ENCODE results near the gene ITFG1.

ITFG1 gene

GRCh38 chr16:47460711-47461597 is at the start of gene ITFG1, which contains the start of gene PHKB:
Gene ITFG1, minus strand, starts transcription at chr16:47461063. Its CDS starts 18 bp downstream, at chr16:47461045.
Gene PHKB, plus strand, starts transcription at chr16:47461331. Its CDS starts 20 bp downstream, at chr16:47461351.
- DNase-seq: peak; percentile 88

DNA sequence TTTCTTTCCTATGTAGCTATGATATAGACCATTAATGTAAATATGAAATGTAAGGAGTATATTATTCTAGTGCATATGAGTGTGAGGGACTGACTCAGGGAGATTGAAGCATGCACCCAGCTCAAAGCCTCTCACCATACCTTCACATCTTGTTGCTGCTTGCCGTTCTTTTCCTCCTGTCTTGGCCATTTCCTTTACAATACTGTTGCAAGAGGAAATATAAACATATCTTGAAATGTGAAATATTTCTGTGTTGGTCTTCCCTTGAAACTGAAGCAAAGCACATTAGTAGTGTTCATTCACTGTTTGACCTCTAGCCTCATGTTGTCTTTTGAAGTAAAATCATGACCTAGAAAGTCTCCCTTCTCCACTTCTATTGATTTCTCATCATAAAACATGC is 46.8 kb upstream of the ITFG1 start:
- DNase-seq: no peak

DNA sequence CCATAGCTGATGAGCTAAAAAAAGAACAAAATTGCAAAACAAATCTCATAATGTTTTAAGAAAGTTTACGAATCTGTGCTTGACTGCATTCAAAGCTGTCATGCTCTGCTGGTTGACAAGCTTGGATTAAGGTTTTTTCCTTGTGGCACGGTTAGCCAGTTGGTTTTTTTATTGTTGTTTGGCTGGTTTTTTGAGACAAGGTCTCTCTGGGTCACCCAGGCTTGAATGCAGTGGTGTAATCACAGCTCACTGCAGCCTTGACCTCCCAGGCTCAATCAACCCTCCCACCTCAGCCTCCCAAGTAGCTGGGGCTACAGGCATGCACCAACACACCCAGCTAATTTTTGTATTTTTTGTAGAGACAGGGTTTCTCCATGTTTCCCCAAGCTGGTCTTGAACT is 45.9 kb upstream of the ITFG1 start:
- DNase-seq: no peak

GRCh38 chr16:47504599-47504998 is 43.7 kb upstream of the ITFG1 start:
- no peak for DNase-seq

- DNase-seq: no peak
Observed at GRCh38 chr16:47503936-47504335, 43.1 kb upstream of the ITFG1 start.

- no peak for DNase-seq
Observed at GRCh38 chr16:47499700-47500264, 38.9 kb upstream of the ITFG1 start.

- DNase-seq: no peak
Observed at GRCh38 chr16:47499080-47499699, 38.3 kb upstream of the ITFG1 start.

GRCh38 chr16:47493381-47494337 is 32.8 kb upstream of the ITFG1 start:
- DNase-seq: no peak

GRCh38 chr16:47492428-47493377 is 31.8 kb upstream of the ITFG1 start:
- peak; percentile 45 for DNase-seq

- DNase-seq: no peak
Observed at GRCh38 chr16:47492036-47492427, 31.2 kb upstream of the ITFG1 start.

- DNase-seq: no peak
Observed at GRCh38 chr16:47490471-47490870, 29.6 kb upstream of the ITFG1 start.

- no peak for DNase-seq
Observed at GRCh38 chr16:47488051-47488450, 27.2 kb upstream of the ITFG1 start.

DNA sequence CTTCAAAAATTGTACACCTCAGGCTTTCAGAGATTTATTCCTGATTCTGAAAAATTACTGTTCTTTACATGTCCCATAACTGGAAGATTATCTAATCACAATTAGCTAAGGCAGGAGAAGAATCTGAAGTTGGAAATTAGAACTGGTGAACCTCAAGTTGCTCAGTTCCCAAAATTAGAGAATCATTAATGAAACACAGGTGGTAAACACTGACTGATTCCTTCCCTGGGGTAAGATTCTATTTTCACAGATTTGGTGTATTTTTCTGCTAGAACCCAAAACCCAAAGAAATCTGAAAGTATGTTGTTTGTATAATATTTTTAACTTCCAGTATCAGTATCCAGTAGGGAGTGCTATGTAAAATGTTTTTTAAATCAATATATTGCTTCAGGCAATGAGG is 26.0 kb upstream of the ITFG1 start:
- no peak for DNase-seq

- DNase-seq: no peak
Observed at GRCh38 chr16:47483616-47484015, 22.8 kb upstream of the ITFG1 start.

- no peak for DNase-seq
Observed at GRCh38 chr16:47481698-47482374, 21.0 kb upstream of the ITFG1 start.

DNA sequence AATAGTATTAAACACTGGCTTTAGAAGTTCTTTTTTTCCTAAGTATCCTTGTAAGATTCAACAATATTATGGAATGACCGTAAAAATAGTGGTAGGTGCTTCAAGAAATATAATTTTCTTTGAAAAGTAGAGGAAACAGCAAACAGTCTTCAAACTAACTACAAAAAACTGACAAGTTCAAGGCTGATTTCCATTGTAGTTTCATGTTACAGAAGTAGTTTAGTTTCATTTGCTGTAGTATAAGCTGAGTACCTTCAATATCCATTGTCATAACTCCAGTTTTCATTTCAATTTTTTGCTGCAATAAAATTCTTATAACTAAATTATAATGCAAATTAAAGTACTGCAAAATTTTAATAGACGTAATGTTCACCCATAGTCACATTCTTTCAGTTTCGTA is 19.5 kb upstream of the ITFG1 start:
- DNase-seq: no peak

DNA sequence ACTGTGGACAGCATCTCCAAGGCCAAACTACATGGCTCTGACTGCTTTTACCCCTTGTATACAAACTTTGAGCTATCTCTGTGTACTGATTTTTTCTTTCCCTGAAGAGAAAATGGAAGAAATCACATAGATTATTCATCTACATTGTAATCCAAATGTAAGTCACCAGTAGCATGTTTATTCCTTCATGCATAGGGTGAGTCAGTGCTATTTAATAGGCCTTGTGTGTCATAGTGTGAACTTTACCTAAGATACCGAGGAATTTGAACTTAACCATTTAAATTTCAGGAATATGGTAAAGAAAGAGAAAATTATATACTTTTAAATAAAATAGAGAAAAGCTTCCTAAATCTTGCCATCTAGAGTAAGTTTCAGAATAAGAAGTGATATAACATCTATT is 16.8 kb upstream of the ITFG1 start:
- DNase-seq: no peak

GRCh38 chr16:47476654-47477345 is 15.9 kb upstream of the ITFG1 start:
- no peak for DNase-seq

DNA sequence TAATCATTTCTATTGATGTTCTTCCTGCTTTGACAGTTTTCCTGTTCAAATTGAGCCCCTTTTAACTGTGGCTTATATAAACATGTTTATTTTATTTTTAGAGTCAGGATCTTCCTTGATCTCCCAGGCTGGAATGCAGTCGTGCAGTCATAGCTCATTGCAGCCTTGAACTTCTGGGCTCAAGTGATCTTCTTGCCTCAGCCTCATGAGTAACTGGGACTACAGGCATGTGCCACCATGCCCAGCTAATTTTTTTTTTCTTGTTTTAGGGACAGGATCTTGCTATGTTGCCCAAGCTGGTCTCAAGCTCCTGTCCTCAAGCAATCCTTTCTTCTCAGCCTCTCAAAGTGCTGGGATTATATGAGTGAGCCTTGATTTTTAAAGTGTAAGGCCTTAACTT is 14.9 kb upstream of the ITFG1 start:
- no peak for DNase-seq

- no peak for DNase-seq
Observed at GRCh38 chr16:47473792-47474191, 12.9 kb upstream of the ITFG1 start.
